Measurements from ENCODE around the gene CEMIP. TPM values are rescaled to one million over a fixed set of nuclear protein-coding genes. Genes with fewer than 3 reads are reported as not detected.

Gene CEMIP
- total RNA-seq, 6 donors from 2014 or later, result 0.59 to 38.8 (median 5.7) TPM

- Histone ChIP-seq H3K4me1 (no peaks in the 10 kb centered on the region), H3K4me3 (no peak overlapping the region), H3K9me3 (no peaks in the 10 kb centered on the region), H3K36me3 (peaks cover 0 to 21% (median 9%) of the 10 kb centered on the region in 4 donors), H3K27ac (no peak overlapping the region), H3K27me3 (no peaks in the 10 kb centered on the region)
- TF ChIP-seq EP300 (IDR thresholded peaks at IDR 0.05) (no peak), POLR2A (IDR thresholded peaks at IDR 0.05) (no peak), POLR2AphosphoS5 (IDR thresholded peaks at IDR 0.05) (no peak), CTCF (IDR thresholded peaks at IDR 0.05) (no peak)
- DNase-seq (no peak), ATAC-seq (ENCODE audit: low FRiP score in 2 of 2) (no peak)
- 95 to 97% methylated on average over 6 of the region's 6 CpGs for WGBS, 2 donors
Observed at GRCh38 chr15:80923668-80924067, 144.5 kb downstream of the CEMIP start.

- Histone ChIP-seq H3K9me3 (no peaks in the 10 kb centered on the region), H3K4me3 (no peak overlapping the region), H3K27ac (no peak overlapping the region), H3K27me3 (no peaks in the 10 kb centered on the region), H3K4me1 (no peaks in the 10 kb centered on the region), H3K36me3 (peaks cover 0 to 21% (median 9%) of the 10 kb centered on the region in 4 donors)
- WGBS, 2 donors, result 94 to 96% methylated on average over 4 of the region's 4 CpGs
- DNase-seq (no peak), ATAC-seq (ENCODE audit: low FRiP score in 2 of 2) (no peak)
- no peak for TF ChIP-seq CTCF (IDR thresholded peaks at IDR 0.05)
- no peak for TF ChIP-seq POLR2A (IDR thresholded peaks at IDR 0.05)
- no peak for TF ChIP-seq POLR2AphosphoS5 (IDR thresholded peaks at IDR 0.05)
- no peak for TF ChIP-seq EP300 (IDR thresholded peaks at IDR 0.05)
Observed at GRCh38 chr15:80924278-80924677, 145.1 kb downstream of the CEMIP start.

GRCh38 chr15:80925597-80926059 is 146.5 kb downstream of the CEMIP start:
- 93 to 94% methylated on average over 11 to 17 of the region's 17 CpGs for WGBS, 2 donors
- Histone ChIP-seq H3K27ac (no peak overlapping the region), H3K4me1 (no peaks in the 10 kb centered on the region), H3K27me3 (no peaks in the 10 kb centered on the region), H3K4me3 (no peak overlapping the region), H3K9me3 (no peaks in the 10 kb centered on the region), H3K36me3 (peaks cover 0 to 13% (median 9%) of the 10 kb centered on the region in 4 donors)
- ATAC-seq (ENCODE audit: low FRiP score in 2 of 2) (no peak), DNase-seq (peak in 1 of 2 donors; percentile 77)
- TF ChIP-seq POLR2A (IDR thresholded peaks at IDR 0.05), result no peak
- no peak for TF ChIP-seq POLR2AphosphoS5 (IDR thresholded peaks at IDR 0.05)
- no peak for TF ChIP-seq CTCF (IDR thresholded peaks at IDR 0.05)
- TF ChIP-seq EP300 (IDR thresholded peaks at IDR 0.05), result no peak

GRCh38 chr15:80926126-80926525 is 147.0 kb downstream of the CEMIP start:
- no peak for ATAC-seq (ENCODE audit: low FRiP score in 2 of 2)
- Histone ChIP-seq H3K27ac (no peak overlapping the region), H3K36me3 (peaks cover 0 to 15% (median 7%) of the 10 kb centered on the region in 4 donors), H3K4me1 (no peaks in the 10 kb centered on the region), H3K27me3 (no peaks in the 10 kb centered on the region), H3K4me3 (no peak overlapping the region), H3K9me3 (no peaks in the 10 kb centered on the region)
- TF ChIP-seq POLR2A (IDR thresholded peaks at IDR 0.05) (no peak), CTCF (IDR thresholded peaks at IDR 0.05) (no peak)
- DNase-seq, result no peak
- 89 to 90% methylated on average over 3 of the region's 3 CpGs for WGBS, 2 donors

- H3K27me3 ChIP-seq, result no peaks in the 10 kb centered on the region
- peaks cover 0 to 9% (median 3%) of the 10 kb centered on the region in 4 donors for H3K36me3 ChIP-seq
- DNase-seq (no peak), ATAC-seq (ENCODE audit: low FRiP score in 2 of 2) (no peak)
- H3K9me3 ChIP-seq, result no peaks in the 10 kb centered on the region
- no peak overlapping the region for H3K27ac ChIP-seq
- 95 to 99% methylated on average over 4 of the region's 4 CpGs for WGBS, 2 donors
- no peak overlapping the region for H3K4me3 ChIP-seq
- TF ChIP-seq EP300 (IDR thresholded peaks at IDR 0.05) (no peak), POLR2AphosphoS5 (IDR thresholded peaks at IDR 0.05) (no peak), POLR2A (IDR thresholded peaks at IDR 0.05) (no peak), CTCF (IDR thresholded peaks at IDR 0.05) (no peak)
- H3K4me1 ChIP-seq, result no peaks in the 10 kb centered on the region
Observed at GRCh38 chr15:80929225-80929624, 150.1 kb downstream of the CEMIP start.
